Measurements from ENCODE around the gene SLC9A3.

DNA sequence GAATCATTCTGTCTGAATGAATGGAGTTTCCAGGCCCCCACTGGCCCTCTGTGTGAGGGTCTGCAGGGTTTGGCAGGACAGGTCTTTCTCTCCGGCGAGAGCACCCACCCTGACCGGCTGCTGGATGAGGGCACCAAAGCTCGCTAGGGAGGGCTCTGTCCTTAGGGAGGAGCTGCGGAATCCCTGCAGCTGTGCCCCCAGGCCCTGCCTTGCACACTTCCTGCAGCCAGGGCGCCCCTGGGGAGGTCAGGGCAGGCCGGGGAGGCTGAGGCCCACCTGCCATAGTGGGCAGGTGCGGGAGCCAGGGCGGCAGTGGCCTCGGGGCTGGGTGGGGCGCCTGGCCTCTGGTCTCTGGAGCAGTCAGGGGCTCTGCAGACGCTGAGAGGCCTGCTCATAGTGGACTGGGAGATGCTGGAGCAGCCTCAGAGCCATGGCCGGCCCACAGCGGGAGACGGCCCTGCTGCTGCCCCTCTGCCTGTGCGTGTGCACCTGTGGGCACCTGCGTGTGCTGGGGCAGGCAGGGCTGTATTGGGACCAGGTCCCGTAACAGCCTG lies 45.2 kb downstream of the SLC9A3 start:
- TF ChIP-seq, protein P1, sequence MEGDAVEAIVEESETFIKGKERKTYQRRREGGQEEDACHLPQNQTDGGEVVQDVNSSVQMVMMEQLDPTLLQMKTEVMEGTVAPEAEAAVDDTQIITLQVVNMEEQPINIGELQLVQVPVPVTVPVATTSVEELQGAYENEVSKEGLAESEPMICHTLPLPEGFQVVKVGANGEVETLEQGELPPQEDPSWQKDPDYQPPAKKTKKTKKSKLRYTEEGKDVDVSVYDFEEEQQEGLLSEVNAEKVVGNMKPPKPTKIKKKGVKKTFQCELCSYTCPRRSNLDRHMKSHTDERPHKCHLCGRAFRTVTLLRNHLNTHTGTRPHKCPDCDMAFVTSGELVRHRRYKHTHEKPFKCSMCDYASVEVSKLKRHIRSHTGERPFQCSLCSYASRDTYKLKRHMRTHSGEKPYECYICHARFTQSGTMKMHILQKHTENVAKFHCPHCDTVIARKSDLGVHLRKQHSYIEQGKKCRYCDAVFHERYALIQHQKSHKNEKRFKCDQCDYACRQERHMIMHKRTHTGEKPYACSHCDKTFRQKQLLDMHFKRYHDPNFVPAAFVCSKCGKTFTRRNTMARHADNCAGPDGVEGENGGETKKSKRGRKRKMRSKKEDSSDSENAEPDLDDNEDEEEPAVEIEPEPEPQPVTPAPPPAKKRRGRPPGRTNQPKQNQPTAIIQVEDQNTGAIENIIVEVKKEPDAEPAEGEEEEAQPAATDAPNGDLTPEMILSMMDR (IDR thresholded peaks at IDR 0.05), result no peak
- no peak for TF ChIP-seq POLR2AphosphoS5 (IDR thresholded peaks at IDR 0.05; ENCODE audit: insufficient read depth in 1 of 2, low read depth in 1 of 2)
